ENCODE results near the gene ZNF280A. TPM values are rescaled to one million over a fixed set of nuclear protein-coding genes. Genes with fewer than 3 reads are reported as not detected.
"Not testable (repeated sequence)": the region's sequence is repeated elsewhere in the genome, so short reads cannot be mapped to it uniquely, and the experiment has no call there.

ZNF280A gene
- total RNA-seq, 1 experiment from 2014 or later, result 1.9 TPM

DNA sequence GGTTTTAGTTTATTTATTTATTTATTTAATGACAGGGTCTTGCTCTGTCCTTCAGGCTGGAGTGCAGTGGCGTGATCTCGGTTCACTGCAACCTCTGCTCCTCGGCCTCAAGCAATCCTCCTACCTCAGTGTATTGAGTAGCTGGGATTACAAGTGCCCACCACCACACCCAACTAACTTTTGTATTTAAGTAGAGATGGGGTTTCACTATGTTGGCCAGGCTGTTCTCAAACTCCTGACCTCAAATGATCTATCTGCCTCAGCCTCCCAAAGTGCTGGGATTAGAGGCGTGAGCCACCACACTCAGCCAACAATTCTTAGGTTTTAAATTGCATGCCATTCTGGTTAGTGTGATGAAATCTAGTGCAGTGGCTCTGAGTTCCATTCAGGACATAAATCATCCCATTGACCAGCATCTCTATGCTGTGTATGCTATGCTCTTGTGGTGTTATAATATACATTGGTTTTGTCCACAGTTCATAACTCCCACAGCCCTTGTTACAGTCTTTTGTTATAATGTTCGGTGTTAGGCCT is 40.0 kb downstream of the ZNF280A start:
- no peak overlapping the region for H3K4me3 ChIP-seq
- no peaks in the 10 kb centered on the region for H3K4me1 ChIP-seq
- no peak for DNase-seq
- H3K27me3 ChIP-seq, result no peaks in the 10 kb centered on the region
- H3K36me3 ChIP-seq, result no peaks in the 10 kb centered on the region
- no peaks in the 10 kb centered on the region for H3K9me3 ChIP-seq (replicated peaks)
- H3K27ac ChIP-seq, result no peak overlapping the region

DNA sequence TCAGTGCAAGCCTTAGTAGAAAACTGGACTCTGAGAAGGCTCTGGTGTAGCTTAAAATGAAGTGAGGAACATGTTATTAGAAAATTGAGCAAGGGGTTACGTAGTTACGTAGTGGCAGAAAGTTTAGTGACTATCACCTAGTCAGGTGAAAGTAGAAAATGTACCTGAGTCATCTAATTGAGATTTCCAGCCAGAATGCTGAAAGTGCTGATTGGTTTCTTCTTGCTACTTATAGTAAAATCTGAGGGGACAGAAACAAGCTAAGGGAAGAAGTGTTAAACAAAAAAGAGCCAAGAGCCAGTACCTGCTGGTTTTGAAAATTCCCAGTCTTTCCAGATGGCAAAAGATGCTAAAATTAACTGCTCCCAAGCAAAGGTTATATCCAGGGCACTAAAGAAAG is 41.0 kb downstream of the ZNF280A start:
- Histone ChIP-seq H3K4me3 (no peak overlapping the region), H3K9me3 (replicated peaks) (no peaks in the 10 kb centered on the region), H3K4me1 (no peaks in the 10 kb centered on the region), H3K36me3 (no peaks in the 10 kb centered on the region), H3K27me3 (no peaks in the 10 kb centered on the region), H3K27ac (no peak overlapping the region)
- no peak for DNase-seq

DNA sequence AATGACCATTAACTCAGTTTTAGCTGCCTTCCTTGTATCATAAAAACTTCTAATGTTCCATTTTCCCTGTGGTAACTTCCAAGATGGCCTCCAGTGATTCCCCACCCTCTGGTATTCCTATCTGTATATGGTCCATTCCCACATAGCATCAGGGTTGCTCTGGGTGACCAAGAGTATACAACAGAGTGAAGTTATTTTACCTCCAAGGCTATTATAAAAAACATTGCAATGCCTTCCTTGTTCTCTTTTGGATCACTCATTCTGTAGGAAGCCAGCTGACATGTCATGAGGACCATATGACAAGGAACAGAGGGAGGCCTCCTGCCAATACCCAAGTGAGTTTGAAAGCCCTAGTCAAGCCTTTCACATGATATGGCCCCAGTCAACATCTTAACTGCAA is 41.6 kb downstream of the ZNF280A start:
- Histone ChIP-seq H3K27ac (no peak overlapping the region), H3K4me1 (no peaks in the 10 kb centered on the region)

DNA sequence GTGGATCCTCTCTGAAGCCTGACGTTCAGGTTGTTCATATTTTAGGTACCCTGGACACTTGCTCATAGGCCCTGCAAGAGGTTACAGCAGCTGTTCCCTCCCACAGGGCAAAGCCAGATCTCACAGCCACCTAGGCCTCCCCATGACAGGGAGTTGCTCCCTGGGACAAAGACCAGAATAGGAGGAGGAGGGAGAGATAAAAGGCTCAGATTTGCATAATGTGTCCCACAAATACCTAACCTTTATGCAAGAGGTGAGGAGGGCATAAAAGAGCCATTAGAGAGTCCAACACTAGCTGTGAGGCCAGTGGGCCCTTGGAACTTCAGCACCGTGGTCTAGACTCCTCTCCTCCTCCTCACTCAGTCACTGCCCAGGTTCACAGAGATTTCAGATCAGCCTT is 45.3 kb downstream of the ZNF280A start:
- no peaks in the 10 kb centered on the region for H3K4me1 ChIP-seq
- H3K36me3 ChIP-seq, result no peaks in the 10 kb centered on the region
- no peaks in the 10 kb centered on the region for H3K27me3 ChIP-seq
- no peak overlapping the region for H3K4me3 ChIP-seq
- H3K27ac ChIP-seq, result no peak overlapping the region
- H3K9me3 ChIP-seq (replicated peaks), result no peaks in the 10 kb centered on the region
- no peak for DNase-seq

More for the DNA sequence above, 41.6 kb downstream of the ZNF280A start:
- DNase-seq, result no peak
- H3K36me3 ChIP-seq, result no peaks in the 10 kb centered on the region
- no peaks in the 10 kb centered on the region for H3K9me3 ChIP-seq (replicated peaks)
- H3K27me3 ChIP-seq, result no peaks in the 10 kb centered on the region
- no peak overlapping the region for H3K4me3 ChIP-seq

DNA sequence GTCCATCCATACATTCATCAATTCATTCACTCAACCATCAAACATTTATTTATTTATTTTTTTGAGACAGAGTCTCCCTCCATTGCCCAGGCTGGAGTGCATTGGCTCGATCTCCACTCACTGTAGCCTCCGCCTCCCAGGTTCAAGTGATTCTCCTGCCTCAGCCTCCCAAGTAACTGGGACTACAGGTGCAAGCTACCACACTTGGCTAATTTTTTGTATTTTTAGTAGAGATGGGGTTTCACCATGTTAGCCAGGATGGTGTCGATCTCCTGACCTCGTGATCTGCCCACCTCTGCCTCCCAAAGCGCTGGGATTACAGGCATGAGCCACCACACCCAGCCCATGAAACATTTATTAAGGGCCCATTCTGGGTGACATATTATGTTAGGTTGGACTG is 49.0 kb downstream of the ZNF280A start:
- H3K27me3 ChIP-seq, H3K27ac ChIP-seq, H3K36me3 ChIP-seq, H3K4me1 ChIP-seq, H3K4me3 ChIP-seq, DNase-seq: not testable (repeated sequence)
- H3K9me3 ChIP-seq (replicated peaks), result peaks cover 12% of the 10 kb centered on the region

DNA sequence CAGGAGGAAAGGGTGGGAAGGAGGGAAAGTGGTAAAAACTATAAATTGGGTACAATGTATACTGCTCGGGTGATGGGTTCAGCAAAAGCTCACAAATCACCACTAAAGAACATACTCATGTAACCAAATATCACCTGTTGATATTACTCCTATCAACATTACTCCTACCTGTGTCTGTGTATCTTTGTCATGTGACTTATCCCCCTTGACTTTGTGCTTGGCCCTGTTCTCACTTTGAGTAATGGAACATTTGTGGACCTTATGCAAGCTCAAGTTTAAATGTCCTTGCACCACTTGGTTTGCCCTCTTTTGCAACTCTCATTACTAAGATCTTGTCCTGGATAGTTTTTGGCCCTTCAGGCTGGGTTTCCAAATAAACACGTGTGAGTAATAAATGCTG is 50.5 kb downstream of the ZNF280A start:
- no peaks in the 10 kb centered on the region for H3K36me3 ChIP-seq
- no peak overlapping the region for H3K27ac ChIP-seq
- peaks cover 12% of the 10 kb centered on the region for H3K9me3 ChIP-seq (replicated peaks)
- no peak for DNase-seq
- peaks cover 1% of the 10 kb centered on the region; the same call in 1 of the 2 replicates for H3K4me1 ChIP-seq
- H3K27me3 ChIP-seq, result no peaks in the 10 kb centered on the region
- H3K4me3 ChIP-seq, result no peak overlapping the region

DNA sequence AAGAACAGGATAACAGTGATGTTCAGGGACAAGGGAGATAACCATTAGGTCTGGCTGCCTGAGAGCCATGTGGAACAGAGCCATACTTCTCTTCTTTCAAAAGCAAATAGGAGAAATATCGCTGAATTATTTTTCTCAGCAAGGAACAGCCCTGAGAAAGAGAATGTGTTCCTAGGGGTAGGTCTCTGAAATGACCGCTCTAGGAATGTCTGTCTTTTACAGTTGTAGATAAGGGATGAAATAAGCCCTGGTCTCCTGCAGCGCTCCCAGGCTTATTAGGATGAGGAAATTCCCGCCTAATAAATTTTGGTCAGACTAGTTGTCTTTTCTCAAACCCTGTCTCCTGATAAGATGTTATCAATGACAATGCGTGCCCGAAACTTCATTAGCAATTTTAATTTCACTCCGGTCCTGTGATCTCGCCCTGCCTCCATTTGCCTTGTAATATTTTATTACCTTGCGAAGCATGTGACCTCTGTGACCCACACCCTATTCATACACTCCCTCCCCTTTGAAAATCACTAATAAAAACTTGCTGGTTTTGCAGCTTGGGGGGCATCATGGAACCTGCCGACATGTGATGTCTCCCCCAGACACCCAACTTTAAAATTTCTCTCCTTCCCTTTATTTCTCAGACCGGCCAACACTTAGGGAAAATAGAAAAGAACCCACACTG is 51.1 kb downstream of the ZNF280A start:
- H3K36me3 ChIP-seq, H3K27me3 ChIP-seq, DNase-seq, H3K4me3 ChIP-seq, H3K4me1 ChIP-seq, H3K27ac ChIP-seq: not testable (repeated sequence)
- peaks cover 12% of the 10 kb centered on the region for H3K9me3 ChIP-seq (replicated peaks)

DNA sequence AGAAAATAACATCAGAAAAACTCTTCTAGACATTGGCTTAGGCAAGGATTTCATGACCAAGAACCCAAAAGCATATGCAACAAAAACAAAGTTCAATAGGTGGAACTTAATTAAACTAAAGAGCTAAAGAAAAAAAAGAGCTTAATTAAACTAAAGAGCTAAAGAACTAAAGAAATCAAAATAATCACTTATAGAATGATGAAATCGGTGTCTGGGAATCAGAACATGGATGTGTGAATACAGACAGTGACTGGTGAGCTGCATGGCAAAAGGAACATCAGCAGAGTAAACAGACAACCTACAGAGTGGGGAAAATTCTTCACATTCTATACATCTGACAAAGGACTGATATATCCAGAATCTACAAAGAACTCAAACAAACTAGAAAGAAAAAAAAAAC is 53.0 kb downstream of the ZNF280A start:
- peaks cover 12% of the 10 kb centered on the region for H3K9me3 ChIP-seq (replicated peaks)
- H3K36me3 ChIP-seq, result no peaks in the 10 kb centered on the region
- H3K27me3 ChIP-seq, result no peaks in the 10 kb centered on the region
- H3K27ac ChIP-seq, result no peak overlapping the region
- no peak overlapping the region for H3K4me3 ChIP-seq
- no peak for DNase-seq
- H3K4me1 ChIP-seq, result peaks cover 11% of the 10 kb centered on the region

DNA sequence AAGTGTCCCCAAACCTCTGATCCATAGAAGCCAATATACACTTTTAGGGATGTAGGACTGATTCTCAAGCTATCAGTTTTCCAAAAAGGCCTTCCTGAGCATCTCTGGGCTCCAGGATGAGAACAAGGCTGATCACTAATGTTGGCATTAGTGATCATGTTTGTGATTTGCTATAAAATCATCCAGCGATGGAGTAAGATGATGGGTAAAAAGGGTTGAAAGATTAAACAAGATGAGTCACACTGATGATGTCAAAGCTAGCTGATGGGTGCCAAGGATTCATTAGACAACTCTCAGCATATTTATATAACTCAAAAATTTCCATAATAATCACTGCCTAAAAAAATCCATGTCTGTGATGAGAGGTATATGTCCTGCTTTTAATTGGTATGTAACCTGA is 54.3 kb downstream of the ZNF280A start:
- Histone ChIP-seq H3K27me3 (no peaks in the 10 kb centered on the region), H3K27ac (no peak overlapping the region), H3K9me3 (replicated peaks) (peaks cover 12% of the 10 kb centered on the region), H3K36me3 (no peaks in the 10 kb centered on the region), H3K4me3 (no peak overlapping the region), H3K4me1 (peaks cover 11% of the 10 kb centered on the region)
- no peak for DNase-seq

DNA sequence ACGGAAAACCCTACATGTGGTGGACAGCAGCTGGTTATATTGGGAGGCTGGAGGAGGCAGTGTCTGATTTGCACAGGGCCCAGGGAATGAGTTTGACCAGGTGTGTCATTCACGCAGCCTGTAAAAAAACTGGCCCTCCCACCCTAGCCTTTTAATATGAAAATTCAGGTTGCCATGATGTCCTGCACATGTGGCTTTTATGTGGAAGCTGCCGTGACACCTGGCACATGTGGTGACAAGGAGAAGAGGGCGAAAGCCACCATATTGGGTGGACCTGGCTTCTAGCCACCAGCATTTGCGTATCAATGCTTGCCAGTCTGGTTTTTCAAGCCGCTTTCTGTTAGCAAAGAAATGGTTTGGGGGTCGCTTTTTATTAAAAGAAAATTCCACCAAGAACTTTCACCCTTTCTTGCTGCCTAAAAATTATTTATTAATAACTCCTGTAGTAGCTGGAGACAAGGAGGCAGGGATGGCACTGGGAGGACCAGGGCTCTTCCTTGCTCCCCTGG is 54.9 kb downstream of the ZNF280A start:
- Histone ChIP-seq H3K27me3 (no peaks in the 10 kb centered on the region), H3K27ac (no peak overlapping the region), H3K4me3 (no peak overlapping the region), H3K36me3 (no peaks in the 10 kb centered on the region), H3K9me3 (replicated peaks) (peaks cover 12% of the 10 kb centered on the region), H3K4me1 (peaks cover 11% of the 10 kb centered on the region)
- DNase-seq, result no peak

DNA sequence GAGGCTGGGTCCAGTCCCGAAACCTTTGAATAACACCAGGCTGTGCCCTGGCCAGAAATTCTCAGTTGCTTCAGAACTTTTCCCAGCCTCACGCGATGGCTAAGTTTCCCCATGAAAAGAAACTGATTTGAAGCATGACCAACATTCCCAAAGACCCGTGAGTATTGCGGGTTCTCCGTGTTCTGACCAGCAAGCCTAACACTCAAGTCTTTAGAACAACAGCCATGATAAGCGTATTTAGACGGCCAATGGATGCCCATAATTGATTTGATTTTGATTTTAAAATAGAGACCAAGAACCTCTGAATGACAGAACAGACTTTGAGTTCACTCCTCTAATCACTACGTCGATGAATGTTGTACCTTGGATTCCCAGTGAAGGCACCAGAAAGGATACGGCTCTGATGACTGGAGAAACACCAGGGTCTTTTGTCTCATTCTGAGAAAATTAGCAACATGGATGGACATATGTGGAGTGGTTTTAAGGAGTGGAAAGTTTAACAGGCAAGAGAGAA is 55.5 kb downstream of the ZNF280A start:
- H3K27ac ChIP-seq, result no peak overlapping the region
- H3K4me3 ChIP-seq, result no peak overlapping the region
- H3K4me1 ChIP-seq, result peaks cover 11% of the 10 kb centered on the region
- no peaks in the 10 kb centered on the region for H3K27me3 ChIP-seq
- DNase-seq, result no peak
- peaks cover 12% of the 10 kb centered on the region for H3K9me3 ChIP-seq (replicated peaks)
- no peaks in the 10 kb centered on the region for H3K36me3 ChIP-seq

DNA sequence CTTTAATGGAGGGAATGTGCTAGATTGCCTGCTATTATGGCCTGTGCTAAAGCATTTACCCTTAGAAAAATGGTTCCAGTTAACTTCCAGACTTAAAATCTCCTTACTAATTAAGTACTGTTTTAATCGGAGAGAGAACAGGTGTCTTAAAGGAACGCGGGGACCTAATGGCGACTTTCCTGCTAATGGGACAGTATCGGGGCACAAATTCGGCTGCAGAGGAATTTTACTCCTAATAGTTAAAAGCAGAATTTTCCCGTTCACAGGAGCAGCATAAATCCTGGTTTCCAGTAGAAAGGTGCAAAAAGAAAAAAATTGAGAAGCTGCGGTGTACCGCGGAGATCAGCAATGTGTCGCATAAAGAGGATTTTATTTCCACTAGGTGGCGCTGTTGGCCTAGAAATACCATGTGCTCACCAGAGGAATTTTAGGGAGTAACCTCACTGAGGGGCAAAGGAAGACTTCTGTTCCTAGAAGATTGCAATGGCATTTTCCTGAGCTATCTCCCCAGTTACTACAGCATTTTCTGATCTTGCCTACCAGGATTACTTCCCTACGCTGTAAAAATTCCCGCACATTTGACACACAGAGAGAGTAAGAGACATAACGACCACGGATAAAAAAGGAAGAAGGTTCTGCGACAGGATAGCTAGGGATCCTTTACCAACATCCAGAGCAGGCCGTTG is 56.1 kb downstream of the ZNF280A start:
- peak; percentile 64 to 89 for DNase-seq
- peaks cover 11% of the 10 kb centered on the region for H3K4me1 ChIP-seq

More for the DNA sequence above, 56.1 kb downstream of the ZNF280A start:
- Histone ChIP-seq H3K9me3 (replicated peaks) (peaks cover 9% of the 10 kb centered on the region), H3K36me3 (no peaks in the 10 kb centered on the region), H3K27ac (no peak overlapping the region), H3K4me3 (no peak overlapping the region), H3K27me3 (no peaks in the 10 kb centered on the region)

All from SJCRH30 (cell line).